Hippocampal formation (tissue), 2 donors: ENCODE measurements around the gene IQCH.
"Not testable (repeated sequence)": the region's sequence is repeated elsewhere in the genome, so short reads cannot be mapped to it uniquely, and the experiment has no call there.

Experiments used
- DNase-seq, 2 donors: peaks; one replicate each; lab custom pipeline; 2025; lab: John Stamatoyannopoulos, UW

Gene IQCH

DNA sequence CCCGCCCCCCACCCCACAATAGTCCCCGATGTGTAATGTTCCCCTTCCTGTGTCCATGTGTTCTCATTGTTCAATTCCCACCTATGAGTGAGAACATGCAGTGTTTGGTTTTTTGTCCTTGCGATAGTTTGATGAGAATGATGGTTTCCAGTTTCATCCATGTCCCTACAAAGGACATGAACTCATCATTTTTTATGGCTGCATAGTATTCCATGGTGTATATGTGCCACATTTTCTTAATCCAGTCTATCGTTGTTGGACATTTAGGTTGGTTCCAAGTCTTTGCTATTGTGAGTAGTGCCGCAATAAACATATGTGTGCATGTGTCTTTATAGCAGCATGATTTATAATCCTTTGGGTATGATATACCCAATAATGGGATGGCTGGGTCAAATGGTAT lies 193.8 kb downstream of the IQCH start:
- not testable (repeated sequence) for DNase-seq

GRCh38 chr15:67453703-67454102 lies 199.1 kb downstream of the IQCH start:
- not testable (repeated sequence) for DNase-seq

GRCh38 chr15:67456677-67457529 lies 202.3 kb downstream of the IQCH start:
- peak; percentile 54 to 60 for DNase-seq

- no peak for DNase-seq
These were observed 203.9 kb downstream of the IQCH start for GRCh38 chr15:67458331-67459029.

GRCh38 chr15:67460521-67460920 lies 205.9 kb downstream of the IQCH start:
- no peak for DNase-seq

GRCh38 chr15:67461735-67462134 lies 207.1 kb downstream of the IQCH start:
- DNase-seq: no peak

DNA sequence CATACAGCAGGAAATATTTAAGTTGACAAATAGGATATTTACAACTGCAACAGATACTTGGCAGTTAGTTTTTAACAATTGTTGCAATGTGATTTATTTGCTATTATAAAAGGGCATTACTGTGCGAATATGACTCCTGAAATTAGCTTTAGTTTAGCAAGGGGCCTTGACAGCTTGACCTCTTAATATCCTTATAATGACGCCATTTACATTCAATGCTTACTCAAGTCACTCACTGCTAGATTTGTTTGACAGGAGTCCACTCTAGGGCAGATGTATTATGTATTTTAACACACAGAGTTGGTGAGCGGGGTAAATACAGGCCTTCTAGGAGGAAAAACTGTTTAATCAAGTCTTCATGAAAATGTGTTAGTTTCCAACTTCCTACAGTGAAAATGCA lies 208.3 kb downstream of the IQCH start:
- DNase-seq: no peak

DNA sequence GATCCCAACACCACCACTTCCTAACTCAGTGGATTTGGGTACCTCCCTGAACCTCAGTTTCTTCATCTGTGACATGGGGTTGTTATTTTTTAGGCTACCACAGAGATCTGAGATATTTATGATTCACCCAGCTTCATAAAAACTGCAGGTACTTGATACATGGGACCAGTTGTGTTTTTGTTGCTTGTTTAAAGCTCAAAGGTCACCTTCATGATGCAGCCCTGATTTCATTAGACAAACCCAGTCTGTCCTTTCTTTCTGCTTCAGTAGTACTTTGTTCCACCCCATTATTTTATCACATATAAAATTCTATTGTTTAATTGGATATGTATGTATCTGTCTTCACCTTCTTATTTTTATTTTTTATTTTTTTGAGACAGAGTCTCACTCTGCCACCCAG lies 208.9 kb downstream of the IQCH start:
- DNase-seq: no peak

DNA sequence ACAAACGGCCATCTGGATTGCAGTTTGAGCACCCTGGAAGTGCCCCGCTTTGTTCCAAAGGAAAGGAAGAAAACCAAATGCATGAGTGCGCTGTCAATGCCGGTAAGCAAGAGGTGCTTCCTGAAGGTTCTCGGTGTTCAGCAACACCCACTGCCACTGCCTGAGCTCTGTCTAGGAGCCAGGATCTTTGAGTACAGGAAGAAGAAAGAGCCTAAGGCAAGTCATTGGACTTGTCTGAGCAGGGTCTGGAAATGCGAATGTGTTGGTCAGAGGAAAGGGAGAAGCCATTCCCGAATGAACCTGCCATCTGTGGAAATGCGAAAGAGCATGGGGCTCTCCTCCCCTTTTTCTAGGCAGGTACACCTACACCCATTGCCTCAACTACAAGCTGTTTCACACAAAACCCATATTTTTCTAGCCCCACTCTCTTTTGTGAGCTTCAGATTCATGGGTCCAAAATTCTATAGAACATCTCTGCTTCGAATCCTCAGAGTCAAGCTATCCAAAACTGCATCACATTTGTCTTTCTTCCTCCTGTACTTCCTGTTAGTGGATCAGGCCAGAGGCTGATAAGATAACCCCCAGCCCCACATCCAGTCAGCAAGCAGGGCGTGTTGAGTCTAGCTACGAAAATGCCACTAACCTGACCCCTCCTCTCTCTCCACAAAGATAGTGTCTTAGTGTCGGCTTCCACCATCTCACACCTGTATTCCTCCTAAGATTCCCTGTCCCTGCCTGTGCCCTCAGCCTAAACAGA lies 210.8 kb downstream of the IQCH start:
- DNase-seq: no peak

DNA sequence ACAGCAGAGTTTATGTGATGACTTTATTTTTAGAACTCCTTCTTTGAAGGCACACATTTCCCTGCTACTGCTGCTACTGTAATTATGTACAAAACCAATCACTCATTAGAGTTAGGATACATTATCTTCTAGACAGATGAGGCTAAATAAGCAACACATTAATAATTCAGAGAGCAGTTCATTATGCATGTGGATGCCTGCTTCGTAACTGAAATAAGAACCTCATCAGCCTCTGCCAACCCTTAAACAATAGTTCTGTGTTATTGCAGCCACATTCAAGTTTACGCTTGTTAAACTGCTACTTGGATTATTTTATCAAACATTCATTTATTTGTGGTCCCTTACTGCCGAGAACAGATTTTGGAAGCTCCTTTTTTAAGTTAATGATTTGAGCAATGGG lies 213.8 kb downstream of the IQCH start:
- DNase-seq: peak in 1 of 2 donors; percentile 16

DNA sequence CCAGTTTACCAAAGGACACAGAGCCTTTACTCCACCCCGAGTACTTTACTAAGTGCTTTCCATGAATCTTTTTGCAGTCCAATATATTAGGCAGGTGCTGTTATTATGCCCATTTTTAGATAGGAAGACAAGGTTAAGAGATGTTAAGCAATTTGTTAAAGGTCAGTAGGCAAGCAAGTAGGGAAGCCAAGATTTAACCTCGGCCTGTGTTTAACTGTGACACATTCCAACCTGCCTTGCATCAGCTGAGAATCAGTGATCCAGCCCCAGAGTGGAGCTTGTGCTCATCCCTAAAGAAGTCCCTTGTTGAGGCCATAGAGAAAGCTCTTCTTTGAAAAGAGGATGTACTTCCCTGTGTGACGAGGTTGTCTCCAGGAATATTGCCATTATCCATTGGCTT lies 215.1 kb downstream of the IQCH start:
- no peak for DNase-seq

- DNase-seq: no peak
These were observed 218.4 kb downstream of the IQCH start for GRCh38 chr15:67472957-67473356.

DNA sequence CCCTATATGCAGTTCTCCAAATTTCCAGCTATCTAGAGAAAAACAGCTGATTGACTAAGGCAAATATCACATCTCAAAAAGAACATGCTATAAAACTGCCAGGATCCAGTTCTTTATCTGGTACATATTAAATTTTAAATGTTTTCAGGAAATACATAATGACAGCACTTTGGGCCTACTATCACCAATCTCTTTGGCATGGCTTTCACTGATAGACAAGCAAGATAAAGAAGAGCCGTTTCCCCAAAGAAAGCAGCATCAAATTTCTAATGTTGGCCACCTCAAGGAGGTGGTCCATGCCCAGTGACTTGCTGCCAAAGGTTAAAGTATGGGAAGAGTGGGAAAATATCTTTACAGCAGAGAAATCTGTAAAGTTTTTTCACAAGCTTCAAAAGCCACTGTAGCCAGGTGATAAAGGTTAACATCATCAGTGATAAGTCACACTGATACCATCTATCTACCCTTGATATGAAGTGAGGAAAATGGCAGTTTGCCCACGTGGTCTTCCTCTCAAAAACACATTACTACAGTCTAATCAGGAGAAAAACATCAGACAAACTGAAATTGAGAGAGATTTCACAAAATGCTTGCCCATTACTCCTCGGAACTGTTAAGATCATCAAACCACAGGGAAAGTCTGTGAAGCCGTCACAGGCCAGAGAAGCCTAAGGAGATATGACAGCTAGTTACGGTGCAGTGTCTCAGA lies 220.0 kb downstream of the IQCH start:
- DNase-seq: no peak

DNA sequence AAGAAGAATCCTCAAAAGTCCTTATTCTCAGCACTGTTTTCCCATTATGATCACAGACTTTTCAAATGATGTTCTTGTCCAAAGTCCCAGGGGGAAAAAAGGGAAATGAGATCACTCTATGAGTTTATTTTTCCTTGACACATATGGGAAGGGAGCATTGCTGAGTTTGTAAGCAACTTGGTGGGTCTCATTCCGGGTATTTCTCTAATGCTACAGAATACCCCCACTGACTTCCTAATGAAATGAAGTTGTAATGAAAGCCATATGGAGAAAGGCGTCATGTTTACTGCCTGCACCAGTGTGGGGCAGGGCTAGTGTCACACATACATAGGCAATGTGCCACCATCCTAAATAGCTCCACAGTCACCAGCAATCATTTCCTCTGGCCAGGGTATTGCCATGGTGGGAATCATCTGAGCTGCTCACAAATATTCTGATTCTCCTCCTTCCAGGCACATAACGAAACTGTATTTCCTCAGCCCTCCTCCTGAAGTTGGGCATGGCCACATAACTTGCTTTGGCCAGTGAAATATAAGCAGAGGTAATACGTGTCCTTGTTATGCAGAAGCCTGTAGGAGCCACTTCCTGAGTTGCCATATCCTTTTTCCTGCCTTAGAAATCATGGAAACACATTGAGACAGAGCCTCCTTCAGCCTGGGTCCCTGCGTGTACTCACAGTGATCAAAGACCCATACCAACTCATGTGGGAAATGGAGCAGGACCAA lies 225.4 kb downstream of the IQCH start:
- no peak for DNase-seq

GRCh38 chr15:67480741-67481140 lies 226.2 kb downstream of the IQCH start:
- DNase-seq: no peak

DNA sequence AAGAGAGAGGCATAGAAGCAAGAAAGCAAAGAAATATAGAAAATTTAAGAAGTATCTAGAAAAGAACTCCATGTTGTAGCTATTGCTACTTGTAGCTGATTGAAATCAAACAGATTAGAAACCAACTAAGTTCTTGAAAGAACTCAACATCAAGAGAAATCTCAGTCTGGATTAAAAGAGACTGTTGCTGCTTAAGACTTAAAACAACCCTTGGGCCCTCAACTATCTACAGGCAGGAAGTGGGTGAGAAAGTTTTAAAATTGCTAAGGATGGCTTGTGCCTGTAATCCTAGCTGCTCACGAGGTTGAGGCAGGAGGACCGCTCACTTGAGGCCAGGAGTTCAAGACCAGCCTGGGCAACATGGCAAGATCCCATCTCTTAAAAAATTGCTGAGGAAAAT lies 227.1 kb downstream of the IQCH start:
- no peak for DNase-seq

DNA sequence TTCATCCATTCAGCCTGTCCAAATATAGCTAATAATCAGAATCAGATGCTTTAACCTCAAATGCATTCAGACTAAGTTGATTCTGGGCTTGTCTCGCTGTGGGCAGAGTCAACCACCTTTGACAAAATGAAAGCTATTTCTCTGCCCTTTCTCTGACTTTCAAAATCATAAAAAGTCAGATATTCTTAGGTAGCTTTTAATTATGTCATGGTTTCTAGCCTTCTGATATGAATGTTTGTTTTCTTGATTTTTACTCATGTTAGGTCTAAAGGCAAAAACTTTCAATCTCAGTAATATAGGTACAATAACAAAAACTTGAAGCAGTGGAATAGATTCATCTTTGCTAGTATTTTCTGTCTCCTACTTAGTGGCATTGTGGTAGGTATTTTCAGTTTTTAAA lies 241.0 kb downstream of the IQCH start:
- no peak for DNase-seq

DNA sequence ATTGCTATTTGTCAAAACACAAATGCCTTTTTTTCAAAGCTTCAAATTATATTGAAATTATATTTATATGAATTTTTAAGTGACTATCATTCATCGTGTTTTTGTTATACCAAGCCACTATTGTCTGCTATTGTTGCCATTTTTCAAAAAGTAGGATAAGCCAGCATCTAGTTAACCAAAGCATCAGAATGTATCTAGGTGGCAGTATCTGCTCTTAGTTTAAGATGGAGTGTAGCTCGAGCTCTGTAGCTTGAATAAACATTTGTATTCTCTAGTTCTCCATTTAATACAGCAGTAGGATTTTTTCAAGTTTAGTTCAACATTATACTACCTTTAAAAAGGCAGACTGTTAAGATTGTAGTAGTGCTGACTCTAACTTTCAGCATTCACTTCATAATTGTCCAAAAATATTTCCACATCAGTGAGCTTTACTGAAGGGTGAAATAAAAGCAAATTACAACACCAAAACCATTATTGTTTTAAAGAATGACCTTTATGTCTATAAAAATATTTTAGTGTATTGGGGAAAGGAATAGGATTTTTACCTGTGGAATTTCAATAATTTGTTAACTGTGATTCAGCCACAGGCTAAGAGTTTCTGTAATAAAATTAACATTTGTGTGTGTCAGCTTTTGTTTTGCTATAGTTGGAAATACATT lies 246.7 kb downstream of the IQCH start:
- DNase-seq: peak in 1 of 2 donors; percentile 84

- no peak for DNase-seq
These were observed 247.4 kb downstream of the IQCH start for GRCh38 chr15:67501836-67502461.

DNA sequence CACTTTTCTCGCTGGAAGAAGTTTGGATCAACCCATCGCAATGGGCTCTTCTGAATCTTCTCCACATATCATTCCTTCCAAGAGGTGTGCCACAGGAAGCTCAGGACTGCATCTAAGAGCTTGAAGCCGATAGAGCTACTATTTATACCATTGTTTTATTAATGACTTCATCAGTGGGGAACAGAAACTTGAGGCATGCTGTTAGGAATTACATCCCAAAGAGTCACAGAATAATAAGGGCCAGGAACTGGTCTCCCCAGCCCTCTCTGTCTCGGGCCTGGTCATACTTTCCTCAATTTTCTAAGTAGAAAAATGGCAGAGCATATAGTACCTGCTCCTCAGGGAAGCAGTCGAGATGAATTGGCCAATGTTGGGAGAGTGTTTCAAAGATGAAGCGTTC lies 249.5 kb downstream of the IQCH start:
- DNase-seq: no peak
